HG03045 (cell line): Measurements from ENCODE around the gene HID1.
A peak's percentile ranks its signal among the peaks of the same experiment; 100 is the strongest.
"Not testable (repeated sequence)": the region's sequence is repeated elsewhere in the genome, so short reads cannot be mapped to it uniquely, and the experiment has no call there.

Source experiments
- ATAC-seq: cut with Tn5 transposase; IDR thresholded peaks from one replicate; pipeline ENCODE4 v1.9.1; 2021; ENCODE audit warnings: mild to moderate bottlenecking, moderate library complexity; ENCODE audit not compliant: unreplicated experiment

Gene HID1

DNA sequence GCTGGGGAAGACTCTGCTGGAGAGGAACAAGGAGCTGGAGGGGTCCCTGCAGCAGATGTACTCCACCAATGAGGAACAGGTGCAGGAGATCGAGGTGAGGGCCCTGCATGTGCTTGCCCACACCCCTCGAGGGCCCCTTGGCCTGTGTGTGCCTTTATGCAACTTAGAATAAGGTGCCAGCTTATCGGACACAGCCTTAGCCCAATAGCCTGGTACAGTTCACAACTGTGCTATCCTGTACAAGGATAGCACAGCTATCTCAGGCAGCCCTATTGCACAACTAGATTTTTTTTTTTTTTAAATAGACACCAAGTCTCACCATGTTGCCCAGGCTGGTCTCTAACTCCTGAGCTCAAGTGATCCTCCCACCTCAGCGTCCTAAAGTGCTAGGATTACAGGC, 27.0 kb upstream of the HID1 start:
- ATAC-seq, result no peak

GRCh38 chr17:74998783-74999182, 26.2 kb upstream of the HID1 start:
- ATAC-seq, result no peak

GRCh38 chr17:74995847-74996246, 23.3 kb upstream of the HID1 start:
- no peak for ATAC-seq

DNA sequence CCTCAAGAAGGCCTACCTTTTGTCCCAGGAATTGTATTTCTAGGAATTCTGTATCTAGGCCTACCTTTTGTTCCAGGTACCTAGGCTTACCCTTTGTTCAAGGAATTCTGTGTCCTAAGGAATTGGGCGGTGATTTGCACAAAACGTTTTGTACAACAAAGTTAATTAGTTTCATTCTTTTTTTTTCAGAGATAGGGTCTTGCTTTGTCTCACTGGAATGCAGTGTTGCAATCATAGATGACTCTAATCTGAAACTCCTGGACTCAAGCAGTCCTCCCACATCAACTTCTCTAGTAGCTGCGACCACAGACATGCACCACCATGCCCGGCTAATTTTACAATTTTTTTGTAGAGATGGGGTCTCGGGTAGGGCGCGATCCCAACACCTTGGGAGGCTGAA, 21.9 kb upstream of the HID1 start:
- ATAC-seq, result no peak

DNA sequence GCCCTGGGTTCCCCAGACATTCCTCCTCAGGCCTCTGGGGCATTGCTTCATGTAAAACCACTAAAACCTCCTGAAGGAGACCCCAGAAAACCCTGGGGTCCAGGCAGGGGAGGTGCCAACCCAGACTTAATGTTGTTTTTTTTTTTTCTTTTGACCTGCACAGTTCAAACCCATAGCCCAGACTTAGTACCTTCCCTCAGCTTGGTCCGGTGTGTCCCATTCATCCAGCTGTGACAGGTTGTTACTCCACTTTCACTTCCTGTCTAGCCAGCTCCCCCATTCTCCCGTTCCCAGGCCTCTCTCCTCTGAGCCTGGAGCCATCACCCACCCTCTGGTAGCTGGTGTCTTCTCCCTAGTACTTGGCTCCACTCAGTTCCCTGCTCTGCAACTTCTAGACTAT, 19.7 kb upstream of the HID1 start:
- ATAC-seq, result no peak

DNA sequence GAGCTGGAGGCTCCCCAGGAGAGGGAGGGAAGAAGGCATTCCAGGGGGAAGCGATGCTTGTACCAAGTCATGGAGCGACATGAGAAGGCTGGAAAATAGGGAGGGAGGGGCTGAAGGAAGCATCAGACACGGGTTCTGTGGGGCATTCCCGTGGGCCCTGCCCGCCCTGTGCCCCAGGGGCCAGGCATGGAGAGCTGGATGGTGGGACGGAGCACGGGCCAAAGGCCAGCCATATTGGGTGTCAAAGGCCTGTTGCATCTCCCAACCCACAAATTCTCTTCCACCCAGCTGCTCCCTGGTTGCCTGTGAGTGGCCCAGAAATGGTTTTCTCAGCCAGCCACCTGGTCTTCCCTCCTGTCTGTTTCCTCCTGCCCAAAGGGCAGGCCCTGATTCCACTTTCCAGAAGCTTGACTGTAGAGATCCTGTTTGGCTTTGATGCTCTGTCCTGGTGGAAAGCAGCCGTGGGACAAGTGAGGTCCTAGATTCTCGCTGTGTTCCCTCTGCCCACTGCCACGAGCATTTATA, 18.1 kb upstream of the HID1 start:
- ATAC-seq, result no peak

- ATAC-seq, result peak; percentile 40
Measured at GRCh38 chr17:74987909-74988711, 15.6 kb upstream of the HID1 start.

- ATAC-seq, result peak; percentile 97
Measured at GRCh38 chr17:74987418-74987908, 14.9 kb upstream of the HID1 start, which contains the start of gene CDR2L. Gene CDR2L (plus strand): TSS chr17:74987632. CDS start chr17:74988044, 412 bp downstream.

DNA sequence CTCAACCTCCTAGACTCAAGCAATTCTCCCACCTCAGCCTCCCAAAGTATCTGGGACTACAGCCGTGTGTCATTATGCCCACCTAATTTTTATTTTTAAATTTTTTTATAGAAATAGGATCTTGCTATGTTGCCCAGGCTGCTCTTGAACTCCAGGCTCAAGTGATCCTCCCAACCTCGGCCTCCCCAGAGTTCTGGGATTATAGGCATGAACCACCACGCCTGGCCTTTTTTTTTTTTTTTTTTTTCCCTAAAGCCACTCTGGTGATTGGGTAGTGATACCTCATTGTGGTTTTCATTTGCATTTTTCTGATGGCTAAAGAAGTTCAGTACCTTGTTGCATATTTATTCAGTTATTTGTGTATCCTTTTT, 13.6 kb upstream of the HID1 start:
- ATAC-seq, result no peak

DNA sequence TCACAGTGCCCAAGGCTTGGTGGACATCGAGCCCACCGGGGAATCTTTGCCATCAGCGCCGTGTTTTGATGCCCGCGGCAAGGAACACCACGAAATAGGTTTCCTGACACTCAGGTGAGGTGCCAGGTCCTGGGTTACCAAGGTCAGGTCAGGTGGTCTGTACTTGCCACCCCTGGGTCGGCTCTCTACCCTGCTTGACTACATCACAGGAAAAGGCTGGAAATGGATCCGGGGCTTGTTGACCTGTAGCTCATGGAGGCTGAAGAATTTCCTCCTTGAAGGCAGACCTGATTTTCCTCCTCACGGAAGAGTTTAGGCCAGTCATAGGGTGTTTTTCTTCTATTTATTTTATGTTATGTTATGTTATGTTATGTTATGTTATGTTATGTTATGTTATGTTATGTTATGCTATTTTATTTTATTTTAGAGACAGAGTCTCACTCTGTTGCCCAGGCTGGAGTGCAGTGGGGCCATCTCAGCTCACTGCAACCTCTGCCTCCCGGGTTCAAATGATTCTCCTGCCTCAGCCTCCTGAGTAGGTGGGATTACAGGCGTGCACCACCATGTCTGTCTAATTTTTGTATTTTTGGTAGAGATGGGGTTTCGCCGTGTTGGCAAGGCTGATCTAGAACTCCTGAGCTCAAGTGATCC, 10.2 kb upstream of the HID1 start:
- not testable (repeated sequence) for ATAC-seq

DNA sequence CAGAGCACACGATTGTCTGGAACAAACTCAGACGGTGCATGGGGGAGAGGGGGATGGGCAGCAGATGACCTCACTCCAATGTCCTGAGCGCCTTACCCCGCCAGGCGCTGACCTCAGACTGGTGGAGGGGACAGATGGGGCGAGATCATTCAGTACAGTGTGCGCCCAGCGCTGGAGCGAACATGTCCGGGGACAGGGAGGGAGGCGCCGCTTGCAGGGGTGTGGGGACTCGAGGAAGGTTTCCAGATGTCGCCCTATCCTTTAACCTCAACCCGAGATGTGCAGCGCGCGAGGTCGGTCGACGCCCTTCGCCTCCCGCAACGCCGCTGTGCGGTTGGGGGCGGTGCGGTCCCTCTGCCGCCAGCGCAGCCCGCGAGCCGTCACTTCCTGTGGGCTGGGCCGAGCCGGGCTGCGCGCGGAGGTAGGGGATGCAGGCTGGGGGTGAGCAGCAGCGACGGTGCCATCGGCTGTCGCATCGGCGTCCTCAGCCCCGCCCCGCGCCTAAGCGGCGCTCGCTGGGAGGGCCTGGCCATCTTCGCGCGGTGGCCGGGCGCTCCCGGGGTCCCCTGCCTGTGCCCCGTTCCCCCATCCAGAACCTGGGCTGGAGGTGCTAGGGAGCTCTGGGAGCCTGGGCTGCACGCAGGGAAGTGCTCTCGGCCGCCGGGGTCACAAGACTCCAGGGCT, 9.6 kb upstream of the HID1 start:
- no peak for ATAC-seq

DNA sequence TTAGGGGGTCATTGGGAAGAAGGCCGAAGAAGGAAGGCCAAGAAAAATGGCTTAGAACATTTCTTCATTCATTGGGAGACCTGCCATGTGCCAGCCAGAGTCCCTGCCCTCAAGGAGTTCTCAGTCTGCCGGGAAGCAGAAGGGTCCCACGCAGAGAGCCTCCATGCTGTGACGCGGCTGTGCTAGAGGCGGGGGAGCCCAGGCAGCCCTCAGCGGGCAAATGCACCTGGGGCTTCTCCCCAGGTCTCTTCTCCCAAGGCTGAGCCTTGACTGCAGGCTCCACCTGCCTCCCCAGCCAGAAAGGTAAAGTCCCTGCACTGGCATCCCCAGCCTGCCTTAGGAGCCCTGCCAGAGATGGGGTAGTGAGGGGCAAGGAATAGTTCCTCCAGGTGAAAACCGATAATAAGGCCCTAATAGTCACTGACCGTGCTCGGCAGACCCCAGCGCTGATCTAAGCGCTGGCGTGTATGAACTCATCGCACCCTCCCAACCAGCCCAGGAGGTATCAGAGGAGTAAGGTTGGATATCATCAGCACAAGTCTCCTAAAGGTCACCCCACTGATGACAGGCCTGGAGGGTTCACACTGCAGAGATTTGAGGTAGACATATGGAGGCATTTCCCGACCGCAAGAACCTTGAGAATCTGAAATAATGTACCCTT, 8.9 kb upstream of the HID1 start:
- ATAC-seq, result no peak

DNA sequence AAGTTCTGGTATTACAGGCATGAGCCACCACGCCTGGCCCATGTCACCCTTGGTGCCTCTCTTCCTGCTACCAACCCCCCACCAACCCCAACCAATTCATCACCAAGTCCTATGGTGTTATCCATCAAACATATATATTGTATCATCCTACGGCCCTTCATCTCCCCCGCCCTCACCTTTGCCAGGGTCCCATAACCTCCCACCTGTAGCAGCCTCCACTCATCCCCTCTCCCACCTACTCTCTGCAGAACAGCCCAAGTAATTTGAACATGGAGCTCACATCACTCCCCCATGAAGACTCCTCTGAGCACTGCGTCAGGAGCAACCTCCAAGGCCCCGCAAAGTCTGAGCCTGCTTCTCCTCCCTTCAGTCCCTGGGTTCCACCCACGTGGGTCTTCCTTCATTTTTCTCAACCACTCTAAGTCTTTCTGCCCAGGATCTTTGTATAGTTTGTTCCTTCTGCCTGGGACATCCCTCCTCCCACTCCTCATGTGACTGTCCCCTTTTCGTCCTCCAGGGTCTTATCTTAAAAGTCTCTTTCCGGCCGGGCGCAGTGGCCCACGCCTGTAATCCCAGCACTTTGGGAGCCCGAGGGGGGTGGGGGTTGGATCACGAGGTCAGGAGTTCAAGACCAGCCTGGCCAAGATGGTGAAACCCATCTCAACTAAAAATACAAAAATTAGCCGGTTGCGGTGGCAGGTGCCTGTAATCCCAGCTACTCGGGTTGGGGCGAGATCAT, 7.0 kb upstream of the HID1 start:
- no peak for ATAC-seq

- no peak for ATAC-seq
Measured at GRCh38 chr17:74978240-74978639, 5.7 kb upstream of the HID1 start.

DNA sequence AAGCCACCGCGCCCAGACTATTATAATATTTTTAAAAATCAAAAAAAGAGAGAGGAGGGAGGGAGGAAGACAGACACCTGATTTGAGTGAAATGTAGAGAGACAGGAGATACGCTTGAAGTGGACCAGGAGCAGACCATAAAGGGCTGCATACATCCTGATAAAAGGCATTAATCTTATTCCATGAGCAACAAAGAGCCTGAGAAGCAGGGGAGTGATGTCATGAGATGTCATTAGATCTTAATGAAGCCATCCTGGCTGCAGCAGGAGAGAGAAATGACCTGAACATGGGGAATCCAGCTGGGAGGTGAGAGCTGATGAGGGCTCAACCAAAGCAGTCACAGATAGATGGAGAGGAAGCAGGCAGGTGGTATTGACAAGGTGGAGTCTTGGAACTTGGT, 5.2 kb upstream of the HID1 start:
- no peak for ATAC-seq

DNA sequence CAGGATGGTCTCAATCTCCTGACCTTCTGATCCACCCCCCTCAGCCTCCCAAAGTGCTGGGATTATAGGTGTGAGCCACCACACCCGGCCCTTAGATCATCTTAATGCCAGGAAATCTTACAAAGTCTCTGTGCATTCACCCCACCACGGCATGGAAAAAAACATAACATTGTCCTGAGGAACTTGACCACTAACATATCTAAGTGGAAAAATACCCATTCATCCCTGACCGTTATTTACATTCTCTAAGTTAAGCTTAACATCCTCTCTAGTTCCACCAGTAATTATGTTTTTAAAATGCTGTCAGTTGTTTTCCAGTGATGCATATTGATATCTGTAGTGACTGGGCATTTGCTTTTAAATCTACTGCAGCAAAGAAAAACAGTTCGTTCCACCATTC, 3.4 kb upstream of the HID1 start:
- ATAC-seq, result no peak

GRCh38 chr17:74972973-74973328, 392 bp upstream of the HID1 start:
- no peak for ATAC-seq

DNA sequence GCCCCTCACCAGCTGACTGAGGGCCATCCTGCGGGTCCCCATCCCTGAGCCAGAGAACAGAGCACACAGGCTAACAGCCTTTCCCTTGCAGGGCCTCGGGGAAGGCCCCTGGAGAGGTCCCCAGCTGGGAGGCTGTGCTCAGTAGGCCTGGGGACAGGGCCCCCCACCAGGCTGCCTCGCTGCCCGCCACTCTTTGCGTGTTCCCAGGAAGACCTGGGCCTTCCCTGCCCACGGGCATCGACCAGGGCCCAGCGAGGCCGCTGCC, 785 bp downstream of the HID1 start:
- ATAC-seq, result no peak

DNA sequence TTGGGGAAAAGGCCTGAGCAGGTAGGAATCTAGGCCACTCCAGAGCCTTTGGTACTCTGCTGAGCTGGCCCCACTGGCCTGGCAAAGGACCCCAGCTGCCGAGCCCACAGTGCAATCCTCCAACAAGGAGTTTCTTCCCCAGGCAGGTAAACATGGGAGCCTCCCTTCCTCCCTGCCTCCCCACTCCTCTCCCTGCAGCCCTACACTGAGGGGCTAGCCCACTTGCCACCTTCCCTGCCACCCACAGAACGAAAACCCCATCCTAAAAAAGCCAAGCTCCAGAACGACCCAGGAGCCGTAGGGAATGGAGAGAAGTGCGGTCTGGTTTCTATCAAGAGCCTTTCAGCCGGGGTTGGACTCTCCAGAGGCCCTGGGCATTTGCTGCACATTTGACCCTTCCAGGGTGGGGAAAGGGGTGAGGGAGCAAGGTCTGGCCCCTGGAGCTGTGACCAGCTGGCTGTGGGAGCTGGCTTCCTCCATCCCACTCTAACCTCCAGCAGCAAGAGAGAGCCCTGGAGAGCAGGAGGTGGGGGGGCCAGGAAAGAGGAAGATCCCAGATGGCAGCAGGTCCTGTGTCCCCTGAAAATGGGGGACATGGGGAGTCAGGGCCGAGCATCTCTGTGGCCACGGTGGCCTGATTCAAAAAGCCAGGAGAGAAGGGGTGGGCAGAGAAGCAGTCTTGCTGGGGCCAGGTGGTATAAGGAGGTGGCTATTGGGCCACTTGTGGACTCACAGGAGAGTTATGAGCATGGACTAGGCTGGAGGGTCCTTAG, 1.3 kb downstream of the HID1 start:
- ATAC-seq, result no peak

- no peak for ATAC-seq
Measured at GRCh38 chr17:74970395-74970794, 2.2 kb downstream of the HID1 start.
